GM12865 (cell line): ENCODE measurements around the gene TCN2.
"Not testable (repeated sequence)": the region's sequence is repeated elsewhere in the genome, so short reads cannot be mapped to it uniquely, and the experiment has no call there.

Experiments used
- DNase-seq: peaks from one replicate; pipeline ENCODE4 v3.0.0; 2010; ENCODE audit warnings: low read depth
- H3K4me3 ChIP-seq: 2 replicates; pipeline ENCODE4 v1.5.1; 2011; ENCODE audit warnings: mild to moderate bottlenecking, low read depth, low read length, control low read depth
- CTCF ChIP-seq: IDR thresholded peaks from 2 replicates; pipeline ENCODE4 v1.5.1; 2011; ENCODE audit warnings: low read length, control low read depth, low read depth, inconsistent platforms; ENCODE audit not compliant: insufficient read depth; ENCODE audit errors: missing control alignments

TCN2 gene

GRCh38 chr22:30564761-30565119 is 42.2 kb upstream of the TCN2 start:
- TF ChIP-seq CTCF, result no peak
- DNase-seq, result no peak
- no peak overlapping the region for H3K4me3 ChIP-seq

DNA sequence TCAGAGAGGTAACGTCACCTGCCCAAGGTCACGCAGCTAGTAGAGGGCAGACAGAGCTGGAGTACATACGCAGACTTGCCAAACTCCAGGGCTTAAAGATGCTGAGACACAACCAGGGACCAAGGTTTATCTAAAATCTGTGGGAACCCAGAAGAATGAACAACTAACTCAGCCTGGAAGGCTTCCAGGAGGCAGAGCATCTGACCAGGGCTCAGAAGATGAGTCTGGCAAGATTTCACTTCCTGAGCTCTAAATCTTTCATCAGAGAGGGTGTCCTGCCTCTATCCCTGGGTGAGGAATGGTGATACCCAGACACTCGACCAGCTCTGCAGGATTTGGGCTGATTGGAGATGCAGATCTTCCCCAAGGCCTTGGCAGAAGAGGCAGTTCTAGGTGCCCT is 41.6 kb upstream of the TCN2 start:
- DNase-seq, result no peak
- no peak for TF ChIP-seq CTCF

DNA sequence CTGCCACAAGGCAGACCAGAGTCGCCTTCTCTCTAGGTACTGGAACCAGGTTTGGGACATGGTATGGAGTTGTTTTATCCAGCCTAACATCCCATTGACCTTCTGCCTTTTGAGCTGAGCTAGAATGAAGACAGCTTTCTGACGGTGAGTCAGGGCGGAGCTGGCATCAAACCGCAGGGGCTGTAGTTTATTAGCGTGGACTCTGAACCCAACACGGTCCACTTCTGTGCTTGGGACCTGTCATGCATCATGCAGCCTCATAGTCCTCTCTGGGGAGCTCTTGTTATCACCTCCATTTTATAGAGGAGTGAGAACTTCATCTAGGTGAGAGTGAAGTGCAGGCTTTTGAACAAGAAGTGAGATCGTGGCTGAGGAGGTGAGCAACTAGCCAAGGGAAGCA is 40.8 kb upstream of the TCN2 start:
- no peak overlapping the region for H3K4me3 ChIP-seq
- no peak for TF ChIP-seq CTCF
- DNase-seq, result no peak

More for the DNA sequence above, 41.6 kb upstream of the TCN2 start:
- H3K4me3 ChIP-seq, result no peak overlapping the region

DNA sequence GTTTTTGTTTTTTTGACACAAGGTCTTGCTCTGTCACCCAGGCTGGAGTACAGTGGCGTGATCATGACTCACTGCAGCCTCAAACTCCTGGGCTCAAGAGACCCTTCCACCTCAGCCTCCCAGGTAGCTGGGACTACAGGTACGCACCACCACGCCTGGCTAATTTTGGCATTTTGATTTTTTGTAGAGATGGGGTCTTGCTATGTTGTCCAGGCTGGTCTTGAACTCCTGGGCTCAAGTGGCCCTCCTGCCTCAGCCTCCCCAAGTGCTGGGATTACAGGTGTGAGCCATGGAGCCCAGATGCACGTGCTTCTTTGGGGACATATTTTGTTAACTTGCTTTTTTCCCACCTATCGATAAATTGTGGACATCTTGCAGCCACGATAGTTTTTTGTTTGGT is 39.7 kb upstream of the TCN2 start:
- not testable (repeated sequence) for DNase-seq, H3K4me3 ChIP-seq

GRCh38 chr22:30568137-30568805 is 38.7 kb upstream of the TCN2 start:
- H3K4me3 ChIP-seq, result no peak overlapping the region
- no peak for TF ChIP-seq CTCF
- DNase-seq, result no peak

- TF ChIP-seq CTCF, result no peak
- DNase-seq, result no peak
- no peak overlapping the region for H3K4me3 ChIP-seq
Observed at GRCh38 chr22:30569674-30570202, 37.2 kb upstream of the TCN2 start.

DNA sequence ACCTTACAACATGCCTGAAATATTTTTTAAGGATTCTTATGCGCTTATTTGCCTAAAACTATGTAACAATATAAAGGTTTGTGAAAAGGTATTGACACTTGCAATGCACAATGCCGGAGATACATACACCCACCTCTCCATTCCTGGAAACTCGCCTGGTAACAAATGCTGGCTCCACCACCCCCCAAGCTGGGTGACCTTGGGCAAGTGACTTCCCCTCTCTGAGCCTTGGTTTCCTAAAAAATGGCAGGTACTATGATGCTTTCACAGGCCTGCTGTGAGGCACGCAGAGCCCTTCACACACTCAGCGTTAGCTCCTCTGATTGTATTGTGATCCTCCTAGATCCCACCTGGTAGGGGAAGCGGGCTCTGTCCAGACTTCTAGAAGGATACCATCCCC is 34.8 kb upstream of the TCN2 start:
- TF ChIP-seq CTCF, result no peak
- DNase-seq, result no peak
- no peak overlapping the region for H3K4me3 ChIP-seq
